ENCODE measurements around the gene CPED1.
"Not testable (repeated sequence)": the region's sequence is repeated elsewhere in the genome, so short reads cannot be mapped to it uniquely, and the experiment has no call there.

The CPED1 gene

GRCh38 chr7:121183883-121184282 lies 195.4 kb downstream of the CPED1 start:
- DNase-seq (ENCODE audit: low spot score): not testable (repeated sequence)

- DNase-seq (ENCODE audit: low spot score): no peak
These were observed 198.2 kb downstream of the CPED1 start for GRCh38 chr7:121186746-121187145.

DNA sequence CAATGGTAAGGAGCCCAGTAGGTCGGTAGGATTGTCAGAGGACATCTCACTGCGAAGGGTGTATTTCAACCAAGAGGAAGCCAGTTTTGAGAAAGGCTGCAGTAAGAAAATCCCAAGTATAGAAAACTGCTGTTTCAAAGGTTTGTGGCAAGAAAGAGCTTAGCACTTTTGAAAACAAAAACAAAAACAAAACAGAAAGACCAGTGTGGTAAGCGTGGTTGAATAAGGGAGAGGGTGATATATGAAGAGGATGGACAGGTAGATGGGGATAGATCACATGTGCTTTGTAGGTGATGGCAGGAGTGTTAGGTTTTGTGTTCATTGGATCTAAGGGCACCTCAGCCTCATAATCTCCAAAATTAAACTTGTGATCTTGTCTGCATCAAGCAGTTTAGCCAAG lies 198.7 kb downstream of the CPED1 start:
- no peak for DNase-seq (ENCODE audit: low spot score)

DNA sequence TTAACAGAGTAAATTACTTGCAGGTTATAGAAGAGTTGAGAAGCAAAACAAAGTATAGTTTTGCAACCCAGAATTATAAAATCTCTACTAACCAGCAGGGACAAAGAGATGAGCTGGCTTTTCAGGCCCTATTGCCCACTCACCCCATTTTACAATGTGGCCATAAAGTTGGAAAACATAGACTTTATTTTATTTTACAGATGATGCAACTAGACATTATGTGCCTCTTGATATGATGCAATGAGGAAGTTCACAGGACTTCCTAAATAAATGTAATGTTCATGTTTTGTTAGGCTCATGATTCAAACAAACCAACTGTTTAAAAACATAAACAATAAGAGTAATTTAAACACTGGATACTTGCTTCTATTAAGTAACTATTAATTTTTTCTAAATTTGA lies 199.2 kb downstream of the CPED1 start:
- DNase-seq (ENCODE audit: low spot score): no peak

- DNase-seq (ENCODE audit: low spot score): no peak
These were observed 204.3 kb downstream of the CPED1 start for GRCh38 chr7:121192834-121193233.

- no peak for DNase-seq (ENCODE audit: low spot score)
These were observed 206.5 kb downstream of the CPED1 start for GRCh38 chr7:121195010-121195409.

DNA sequence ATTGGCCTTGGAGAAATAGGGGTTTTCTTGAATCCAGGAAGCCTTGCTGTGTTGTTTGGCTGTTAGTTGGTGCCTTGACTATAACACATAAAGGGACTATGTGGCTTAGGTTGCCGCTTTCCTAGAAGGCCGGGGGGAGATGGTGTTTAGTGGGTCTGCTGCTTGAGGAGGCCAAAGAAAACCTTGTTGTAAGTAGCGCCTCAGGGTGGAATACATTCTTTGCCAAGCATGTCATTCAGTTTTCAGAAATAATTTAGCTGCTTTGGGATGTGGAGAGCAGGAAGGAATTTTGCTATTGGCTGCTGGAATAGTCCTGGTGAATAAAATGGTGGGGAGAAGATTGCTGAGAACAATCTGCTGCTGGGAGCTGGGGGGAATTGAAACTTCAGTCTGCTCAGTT lies 207.4 kb downstream of the CPED1 start:
- DNase-seq (ENCODE audit: low spot score): no peak

DNA sequence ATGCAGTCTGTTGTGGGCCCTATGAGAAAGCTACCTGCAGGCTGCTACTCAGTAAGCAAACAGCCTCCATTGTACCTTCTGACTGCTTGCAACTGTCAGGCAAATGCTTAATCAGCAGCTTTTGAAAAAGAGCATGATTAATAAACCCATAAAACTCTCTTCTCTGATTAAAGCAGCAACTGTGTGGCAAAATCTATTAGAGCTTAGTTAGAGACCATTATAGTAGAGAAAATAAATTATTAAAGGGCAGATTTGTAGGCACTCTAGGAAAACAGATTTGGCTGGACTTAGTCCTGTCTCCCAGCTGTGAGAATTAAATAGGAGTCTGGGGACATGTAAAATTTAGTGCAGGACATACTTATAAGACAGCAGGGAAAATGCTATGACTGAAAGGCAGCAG lies 207.8 kb downstream of the CPED1 start:
- DNase-seq (ENCODE audit: low spot score): no peak

DNA sequence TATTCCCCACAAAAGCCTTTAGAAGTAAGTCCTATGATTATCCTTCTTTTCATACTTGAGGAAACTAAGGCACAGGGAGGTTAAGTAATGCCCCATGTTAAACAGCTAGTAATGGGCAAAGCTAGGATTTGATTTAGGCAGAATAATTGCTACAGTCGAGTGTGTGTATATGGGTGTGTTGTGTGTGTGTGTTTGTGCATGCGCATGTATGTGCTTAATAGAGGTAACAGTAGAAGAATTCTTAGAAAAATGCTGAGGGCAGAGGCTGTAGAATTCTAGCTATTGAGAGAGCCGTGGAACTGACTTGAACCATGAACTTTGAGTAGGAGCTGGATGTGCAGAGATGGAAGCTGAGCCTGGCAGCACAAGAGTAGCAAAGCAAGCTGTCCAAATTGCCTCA lies 208.9 kb downstream of the CPED1 start:
- no peak for DNase-seq (ENCODE audit: low spot score)

DNA sequence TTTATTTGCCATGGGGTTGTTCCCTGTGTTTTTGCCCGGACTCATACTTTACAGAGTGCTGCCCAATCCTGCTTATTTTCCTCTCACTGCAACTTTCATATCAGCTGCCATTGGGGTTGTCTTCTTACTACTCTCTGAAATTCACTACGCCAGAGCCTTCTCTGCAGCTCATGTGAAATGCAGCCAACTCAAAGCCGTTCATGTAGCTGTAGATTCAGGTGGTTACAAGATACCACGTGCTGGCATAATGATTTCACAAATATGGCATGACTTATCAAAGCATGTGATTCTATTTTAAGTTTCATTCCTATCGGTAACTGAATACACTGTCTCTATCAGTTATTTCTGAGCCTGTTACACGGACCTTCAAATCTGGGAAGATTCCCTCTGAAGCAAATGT lies 210.0 kb downstream of the CPED1 start:
- DNase-seq (ENCODE audit: low spot score): no peak

DNA sequence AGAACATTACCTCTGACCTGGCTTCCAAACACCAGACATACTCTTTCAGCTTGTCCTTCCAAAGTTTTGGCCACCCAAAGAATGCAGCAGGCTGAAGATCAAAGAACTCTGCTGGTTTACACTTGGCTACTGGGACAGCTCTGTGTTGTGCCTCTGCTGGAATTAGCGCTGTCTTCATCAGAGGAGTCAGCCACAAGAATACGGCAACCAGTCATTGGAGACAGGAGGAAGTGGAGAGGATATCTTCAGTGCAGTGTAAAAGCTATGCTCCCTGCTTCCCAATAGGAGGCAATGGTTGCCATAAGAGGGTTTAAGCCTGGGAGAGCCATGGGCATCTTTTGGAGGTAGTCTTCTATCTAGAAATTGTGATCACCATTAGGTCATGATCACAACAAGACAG lies 213.6 kb downstream of the CPED1 start:
- DNase-seq (ENCODE audit: low spot score): no peak

DNA sequence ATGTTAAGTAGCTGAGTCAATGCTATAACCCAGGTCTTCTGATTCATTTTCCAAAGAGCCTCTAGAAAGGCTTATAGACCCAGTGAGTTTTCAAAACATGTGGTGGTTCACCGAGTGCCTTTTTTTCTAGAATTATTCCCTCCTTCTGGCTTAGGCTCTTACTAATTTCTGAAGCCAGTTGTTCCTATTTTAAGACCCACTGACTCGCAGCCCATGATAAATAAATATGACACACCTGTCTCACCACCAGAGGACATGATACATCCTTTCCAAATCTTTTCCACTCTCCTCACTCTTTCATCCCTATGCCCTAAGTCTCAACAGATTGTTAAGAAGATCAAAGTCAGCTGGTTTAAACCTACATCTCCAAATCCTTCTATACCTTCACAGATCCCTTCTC lies 214.3 kb downstream of the CPED1 start:
- DNase-seq (ENCODE audit: low spot score): no peak

GRCh38 chr7:121204537-121204936 lies 216.0 kb downstream of the CPED1 start:
- DNase-seq (ENCODE audit: low spot score): peak; percentile 69

DNA sequence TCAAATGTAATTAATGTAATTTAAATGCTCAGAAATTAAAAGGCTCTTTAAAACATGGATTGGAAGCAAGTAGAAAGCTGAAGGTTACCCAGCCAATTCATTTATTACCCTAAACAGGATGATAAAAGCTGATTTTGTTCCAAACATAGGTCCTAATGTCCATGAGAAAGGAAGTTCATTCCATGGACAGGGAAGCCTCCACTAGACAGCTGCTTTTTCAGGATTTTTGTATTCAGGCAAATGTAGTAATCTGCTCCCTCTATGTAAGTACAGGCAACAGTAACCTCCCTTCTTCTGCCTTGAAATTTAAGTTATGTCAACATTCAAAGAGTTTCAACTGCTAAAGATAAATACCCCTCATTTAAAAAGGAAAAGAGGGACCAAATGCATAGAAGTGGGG lies 217.3 kb downstream of the CPED1 start:
- DNase-seq (ENCODE audit: low spot score): no peak

DNA sequence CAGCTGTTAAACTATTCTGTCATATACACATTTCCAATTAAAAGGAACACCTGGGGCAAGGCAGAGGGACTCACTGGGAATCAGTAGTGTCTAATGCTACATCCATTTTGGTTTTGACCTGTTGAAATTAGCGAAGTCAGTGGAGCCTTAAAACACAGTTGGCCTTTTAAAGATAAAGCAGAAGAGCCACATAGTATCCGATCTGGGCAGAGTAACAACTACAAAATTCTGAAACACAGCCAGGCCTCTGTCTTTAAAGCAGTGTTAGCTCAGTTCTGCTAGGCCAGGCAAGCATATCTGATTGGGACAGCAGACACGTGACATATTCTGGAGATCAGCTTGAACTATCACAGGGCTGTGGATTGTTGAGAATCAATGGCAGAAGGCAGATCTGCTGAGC lies 222.7 kb downstream of the CPED1 start:
- DNase-seq (ENCODE audit: low spot score): no peak

DNA sequence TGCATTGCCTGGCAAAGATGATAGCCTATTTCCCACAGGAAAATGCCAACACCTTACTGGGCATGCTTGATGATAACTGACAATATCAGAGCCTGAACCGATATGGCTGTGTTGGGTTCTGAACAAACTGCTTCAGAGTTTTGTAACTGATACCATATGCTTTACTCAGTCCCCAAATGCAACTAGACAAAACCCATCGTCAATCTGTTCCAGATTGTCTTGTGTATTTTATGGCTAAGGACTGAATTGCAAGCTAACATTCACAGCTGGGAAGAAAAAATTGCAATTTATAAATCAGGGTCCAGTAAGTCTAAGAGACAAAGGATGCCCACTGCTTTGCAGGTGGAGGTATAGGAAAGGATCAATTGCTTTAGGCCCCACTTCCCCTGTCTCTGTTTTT lies 223.5 kb downstream of the CPED1 start:
- no peak for DNase-seq (ENCODE audit: low spot score)

GRCh38 chr7:121214657-121215056 lies 226.1 kb downstream of the CPED1 start:
- no peak for DNase-seq (ENCODE audit: low spot score)

GRCh38 chr7:121219026-121219425 lies 230.5 kb downstream of the CPED1 start:
- no peak for DNase-seq (ENCODE audit: low spot score)

GRCh38 chr7:121221108-121221507 lies 232.6 kb downstream of the CPED1 start:
- not testable (repeated sequence) for DNase-seq (ENCODE audit: low spot score)

GRCh38 chr7:121228779-121229178 lies 240.3 kb downstream of the CPED1 start:
- no peak for DNase-seq (ENCODE audit: low spot score)

DNA sequence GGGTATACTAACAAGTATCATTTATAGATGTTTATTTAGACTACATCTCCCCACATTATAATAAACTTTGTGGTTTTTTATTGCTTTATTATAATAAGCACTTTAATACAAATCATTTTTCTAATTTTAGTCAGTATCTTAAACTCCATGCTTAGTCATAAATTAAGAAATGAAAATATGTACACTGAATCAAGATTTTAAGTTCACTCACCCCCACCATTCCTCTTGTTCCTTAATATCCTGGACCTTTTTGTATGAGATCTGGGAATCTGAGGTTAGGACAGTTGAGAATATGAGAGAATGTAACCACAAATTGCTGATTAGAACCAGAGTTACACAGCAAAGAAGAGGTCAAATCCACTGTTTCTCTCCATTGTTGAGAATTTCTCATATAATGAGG lies 246.7 kb downstream of the CPED1 start:
- no peak for DNase-seq (ENCODE audit: low spot score)

DNA sequence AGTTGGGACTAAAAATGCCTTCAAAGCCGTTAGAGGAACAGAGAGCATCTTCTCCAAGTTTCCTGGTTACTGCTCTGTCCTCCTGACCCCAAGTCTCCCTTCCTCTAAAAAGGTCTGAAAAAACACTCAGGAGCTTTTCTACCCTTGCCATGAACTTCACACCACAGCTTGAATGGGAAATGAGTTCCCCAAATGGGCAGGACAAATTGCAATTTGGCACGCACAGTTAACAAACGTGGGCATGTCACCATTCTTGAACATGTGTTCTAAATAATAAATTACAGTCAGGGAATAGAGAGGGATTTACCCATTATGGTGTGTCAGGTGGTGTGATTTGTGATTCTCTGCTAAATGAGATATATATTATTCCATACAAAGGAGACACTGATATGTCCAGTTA lies 249.1 kb downstream of the CPED1 start:
- no peak for DNase-seq (ENCODE audit: low spot score)

DNA sequence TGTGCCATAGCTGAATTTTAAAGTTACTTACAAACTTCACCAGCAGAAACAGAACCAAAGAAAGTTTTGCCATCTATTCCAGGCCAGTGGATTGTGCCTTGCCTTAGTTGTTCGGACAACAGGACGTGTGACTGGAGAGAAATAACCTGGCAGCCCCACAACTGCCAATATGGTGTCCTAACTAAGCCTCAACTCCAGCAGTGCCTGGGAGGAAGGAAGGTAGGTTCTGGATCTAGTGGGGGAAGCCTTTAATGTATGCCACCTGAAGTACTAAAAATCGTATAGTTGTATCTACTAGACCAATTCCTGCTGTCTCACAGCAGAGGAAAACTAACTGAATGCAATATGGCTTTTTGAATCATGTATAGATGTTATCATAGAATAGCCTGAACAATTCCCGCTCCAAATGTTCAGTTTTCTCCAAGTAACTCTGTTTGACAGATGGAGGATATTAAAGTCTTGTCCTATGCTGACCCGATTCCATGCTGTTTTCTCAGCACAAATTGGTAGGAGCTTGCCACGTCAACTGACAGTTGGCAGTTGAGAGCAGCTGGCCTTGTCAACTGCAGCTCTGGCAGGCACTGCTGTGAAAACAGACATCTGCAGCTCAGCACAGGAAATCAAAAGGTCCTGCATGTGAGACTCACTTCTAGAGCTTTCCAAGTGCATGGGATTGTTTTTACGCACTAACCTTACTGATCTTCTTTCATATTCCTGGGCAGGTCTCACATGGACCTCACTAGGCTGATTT lies 255.8 kb downstream of the CPED1 start:
- no peak for DNase-seq (ENCODE audit: low spot score)

GRCh38 chr7:121251367-121251766 lies 262.9 kb downstream of the CPED1 start:
- not testable (repeated sequence) for DNase-seq (ENCODE audit: low spot score)
